Measurements from ENCODE around the gene CD55. TPM values are rescaled to one million over a fixed set of nuclear protein-coding genes. Genes with fewer than 3 reads are reported as not detected.

CD55 gene
- total RNA-seq, 1 donor from 2014 or later = 106 TPM

DNA sequence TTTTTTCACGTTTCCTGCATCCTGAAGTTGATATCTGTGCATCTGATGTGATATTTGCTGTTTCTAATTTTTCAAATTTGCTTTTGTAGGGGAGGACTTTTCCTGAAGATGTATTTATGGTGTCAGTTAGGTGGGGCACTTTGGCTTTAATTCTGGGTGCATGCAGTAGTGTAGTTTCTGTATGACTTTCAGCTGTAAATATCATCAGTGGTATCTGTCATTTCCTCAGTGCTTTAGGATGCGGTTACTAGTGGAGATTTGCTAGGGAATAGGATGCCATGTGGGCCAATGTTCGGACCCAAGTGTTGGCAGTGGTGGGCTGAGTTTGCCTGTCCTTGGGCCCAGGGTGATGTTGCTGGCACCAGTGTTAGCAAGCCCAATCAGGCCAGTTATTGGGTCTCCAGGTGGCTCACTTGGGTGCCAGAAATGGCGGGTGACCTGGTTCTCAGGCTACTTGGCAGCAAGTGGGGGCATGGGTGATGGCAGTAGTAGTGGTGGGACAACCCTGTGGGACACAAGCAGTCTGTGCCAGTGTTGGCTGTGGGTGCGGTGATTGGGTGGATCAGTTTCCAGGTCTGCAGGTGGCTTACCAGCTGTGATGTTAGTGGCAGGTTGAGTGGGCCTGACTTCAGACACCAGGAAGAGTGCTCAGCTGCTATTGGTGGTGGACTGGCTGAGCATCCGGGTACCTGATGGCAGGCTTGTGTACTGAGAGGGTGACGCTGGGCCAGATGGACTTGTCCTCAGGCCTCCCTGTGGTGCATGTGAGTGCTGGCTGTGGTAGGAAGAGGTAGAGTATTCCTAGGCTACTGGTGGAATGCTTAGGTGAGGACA, 24.4 kb downstream of the CD55 start:
- H3K36me3 ChIP-seq = peaks cover 0 to 21% of the 10 kb centered on the region in 2 donors
- intact Hi-C loops (cut with DNase I) = no loop called here
- no peak overlapping the region for H3K27ac ChIP-seq
- H3K9me3 ChIP-seq = peaks cover 3% of the 10 kb centered on the region
- no peaks in the 10 kb centered on the region for H3K27me3 ChIP-seq
- no peak for DNase-seq (ENCODE audit: extremely low spot score in 2 of 2)
- TF ChIP-seq POLR2AphosphoS5 (IDR thresholded peaks at IDR 0.05; ENCODE audit: insufficient read depth in 1 of 2, low read depth in 1 of 2) (no peak), POLR2A (IDR thresholded peaks at IDR 0.05) (no peak)
- TF ChIP-seq, protein P1, sequence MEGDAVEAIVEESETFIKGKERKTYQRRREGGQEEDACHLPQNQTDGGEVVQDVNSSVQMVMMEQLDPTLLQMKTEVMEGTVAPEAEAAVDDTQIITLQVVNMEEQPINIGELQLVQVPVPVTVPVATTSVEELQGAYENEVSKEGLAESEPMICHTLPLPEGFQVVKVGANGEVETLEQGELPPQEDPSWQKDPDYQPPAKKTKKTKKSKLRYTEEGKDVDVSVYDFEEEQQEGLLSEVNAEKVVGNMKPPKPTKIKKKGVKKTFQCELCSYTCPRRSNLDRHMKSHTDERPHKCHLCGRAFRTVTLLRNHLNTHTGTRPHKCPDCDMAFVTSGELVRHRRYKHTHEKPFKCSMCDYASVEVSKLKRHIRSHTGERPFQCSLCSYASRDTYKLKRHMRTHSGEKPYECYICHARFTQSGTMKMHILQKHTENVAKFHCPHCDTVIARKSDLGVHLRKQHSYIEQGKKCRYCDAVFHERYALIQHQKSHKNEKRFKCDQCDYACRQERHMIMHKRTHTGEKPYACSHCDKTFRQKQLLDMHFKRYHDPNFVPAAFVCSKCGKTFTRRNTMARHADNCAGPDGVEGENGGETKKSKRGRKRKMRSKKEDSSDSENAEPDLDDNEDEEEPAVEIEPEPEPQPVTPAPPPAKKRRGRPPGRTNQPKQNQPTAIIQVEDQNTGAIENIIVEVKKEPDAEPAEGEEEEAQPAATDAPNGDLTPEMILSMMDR (IDR thresholded peaks at IDR 0.05) = no peak
- no peak overlapping the region for H3K4me3 ChIP-seq
- H3K4me1 ChIP-seq = no peaks in the 10 kb centered on the region

DNA sequence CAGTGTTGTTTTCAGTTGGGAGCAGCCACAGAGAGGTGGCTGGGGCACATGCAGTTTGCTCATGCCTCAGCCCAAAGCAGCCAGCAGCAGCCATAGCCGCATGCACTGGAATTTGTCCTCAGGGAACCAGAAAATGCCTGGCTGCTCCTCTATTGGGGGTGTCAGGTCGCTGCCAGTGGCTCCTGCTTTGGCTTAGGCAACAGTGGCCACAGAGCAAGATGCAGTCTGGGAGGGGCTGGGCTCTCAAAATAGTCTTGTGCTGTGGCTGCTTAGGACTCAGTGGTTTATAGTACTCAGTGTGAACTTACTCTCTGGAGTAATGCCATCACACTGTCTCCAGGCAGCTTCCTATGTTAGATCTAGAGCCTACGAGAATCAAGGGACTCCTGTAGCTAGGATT, 25.0 kb downstream of the CD55 start:
- TF ChIP-seq POLR2AphosphoS5 (IDR thresholded peaks at IDR 0.05; ENCODE audit: insufficient read depth in 1 of 2, low read depth in 1 of 2) (no peak), POLR2A (IDR thresholded peaks at IDR 0.05) (no peak)
- TF ChIP-seq, protein P1 (IDR thresholded peaks at IDR 0.05) = no peak
- intact Hi-C loops (cut with DNase I) = no loop called here
- DNase-seq (ENCODE audit: extremely low spot score in 2 of 2) = no peak
- Histone ChIP-seq H3K4me1 (no peaks in the 10 kb centered on the region), H3K4me3 (no peak overlapping the region), H3K27me3 (no peaks in the 10 kb centered on the region), H3K36me3 (peaks cover 0 to 20% of the 10 kb centered on the region in 2 donors), H3K27ac (no peak overlapping the region), H3K9me3 (peaks cover 3% of the 10 kb centered on the region)

DNA sequence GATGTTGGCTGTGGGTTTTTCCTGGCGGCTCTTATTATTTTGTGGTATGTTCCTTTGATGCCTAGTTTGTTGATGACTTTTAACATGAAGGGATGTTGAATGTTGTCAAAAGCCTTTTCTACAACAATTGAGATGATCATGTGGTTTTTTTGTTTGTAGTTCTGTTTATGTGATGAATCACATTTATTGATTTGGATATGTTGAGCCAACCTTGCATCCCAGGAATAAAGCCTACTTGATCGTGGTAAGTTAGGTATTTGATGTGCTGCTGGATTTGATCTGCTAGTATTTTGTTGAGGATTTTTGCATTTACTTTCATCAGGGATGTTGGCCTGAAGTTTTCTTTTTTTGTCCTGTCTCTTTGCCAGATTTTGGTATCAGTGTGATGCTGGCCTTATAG, 28.5 kb downstream of the CD55 start:
- H3K4me1 ChIP-seq = no peaks in the 10 kb centered on the region
- TF ChIP-seq POLR2A (IDR thresholded peaks at IDR 0.05) (no peak), POLR2AphosphoS5 (IDR thresholded peaks at IDR 0.05; ENCODE audit: insufficient read depth in 1 of 2, low read depth in 1 of 2) (no peak)
- TF ChIP-seq, protein P1 (IDR thresholded peaks at IDR 0.05) = no peak
- H3K9me3 ChIP-seq = peaks cover 3% of the 10 kb centered on the region
- DNase-seq (ENCODE audit: extremely low spot score in 2 of 2) = no peak
- peaks cover 0 to 20% of the 10 kb centered on the region in 2 donors for H3K36me3 ChIP-seq
- no peaks in the 10 kb centered on the region for H3K27me3 ChIP-seq
- intact Hi-C loops (cut with DNase I) = no loop called here
- H3K27ac ChIP-seq = no peak overlapping the region
- no peak overlapping the region for H3K4me3 ChIP-seq

DNA sequence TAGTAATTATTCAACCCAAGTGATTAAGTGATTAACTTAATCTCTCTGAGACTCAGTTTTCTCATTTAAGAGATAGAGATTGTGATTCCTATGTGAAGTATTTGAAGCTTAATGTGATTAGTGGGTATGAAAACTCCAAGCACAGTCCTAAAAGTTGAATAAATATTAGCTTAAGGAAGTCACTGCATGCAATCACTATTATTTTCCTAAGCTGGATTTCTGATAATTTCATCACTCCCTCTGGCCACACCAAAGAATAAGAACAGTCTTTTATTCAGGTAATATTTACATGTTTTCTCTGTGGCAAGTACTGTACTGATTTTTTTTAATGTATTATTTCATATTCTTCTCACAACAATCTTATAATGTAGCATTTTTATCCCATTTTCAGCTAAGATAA, 31.1 kb downstream of the CD55 start:
- intact Hi-C loops (cut with DNase I) = no loop called here

More for the DNA sequence above, 31.1 kb downstream of the CD55 start:
- Histone ChIP-seq H3K36me3 (peaks cover 0 to 15% of the 10 kb centered on the region in 2 donors), H3K4me3 (no peak overlapping the region), H3K27ac (no peak overlapping the region), H3K4me1 (no peaks in the 10 kb centered on the region), H3K9me3 (peaks cover 3% of the 10 kb centered on the region), H3K27me3 (no peaks in the 10 kb centered on the region)
- TF ChIP-seq, protein P1 (IDR thresholded peaks at IDR 0.05) = no peak
- TF ChIP-seq POLR2A (IDR thresholded peaks at IDR 0.05) (no peak), POLR2AphosphoS5 (IDR thresholded peaks at IDR 0.05; ENCODE audit: insufficient read depth in 1 of 2, low read depth in 1 of 2) (no peak)
- no peak for DNase-seq (ENCODE audit: extremely low spot score in 2 of 2)

Data from vagina (tissue), 2 donors.